CD14-positive monocyte (primary cell): Measurements from ENCODE around the gene APOBEC3F. TPM values are rescaled to one million over a fixed set of nuclear protein-coding genes. Genes with fewer than 3 reads are reported as not detected.

Experiments
- DNase-seq, 3 donors: peaks; one replicate each; pipeline ENCODE4 v3.0.0-alpha.2; 2011 to 2022
- H2AFZ ChIP-seq: 2 replicates; pipeline ENCODE4 v1.6.0; 2012; ENCODE audit warnings: mild to moderate bottlenecking, low read depth, low read length, inconsistent platforms; ENCODE audit not compliant: insufficient read depth, poor library complexity, severe bottlenecking
- H3K27ac ChIP-seq, 2 donors: 1 replicate in 1 of 2; 2 replicates in 1 of 2; pipeline ENCODE4 v1.5.1; 2012 to 2013; ENCODE audit warnings: low read length in 2 of 2, control low read depth in 1 of 2, inconsistent platforms in 1 of 2, low read depth in 1 of 2, mild to moderate bottlenecking in 1 of 2
- H3K27me3 ChIP-seq, 2 donors: one replicate each; pipeline versions ENCODE4 v1.6.0 to v1.6.1; 2011 to 2013; ENCODE audit warnings: low read length in 2 of 2; ENCODE audit not compliant: control insufficient read depth in 2 of 2, insufficient read depth in 2 of 2
- H3K36me3 ChIP-seq, 2 donors: replicated peaks in 1 of 2; 1 replicate in 1 of 2; 2 replicates in 1 of 2; pipeline versions ENCODE4 v1.5.1 to v1.6.1; 2012 to 2013; ENCODE audit warnings: low read length in 2 of 2, control low read depth in 1 of 2, inconsistent platforms in 1 of 2, mild to moderate bottlenecking in 1 of 2; ENCODE audit not compliant: insufficient read depth in 2 of 2, control insufficient read depth in 1 of 2
- H3K4me1 ChIP-seq, 2 donors: 1 replicate in 1 of 2; 2 replicates in 1 of 2; pipeline versions ENCODE4 v1.5.1 to v1.6.1; 2012 to 2013; ENCODE audit warnings: low read length in 2 of 2, control low read depth in 1 of 2, inconsistent platforms in 1 of 2, mild to moderate bottlenecking in 1 of 2, moderate library complexity in 1 of 2; ENCODE audit not compliant: insufficient read depth in 2 of 2, control insufficient read depth in 1 of 2
- H3K4me2 ChIP-seq: replicated peaks from 2 replicates; pipeline ENCODE3; 2012; ENCODE audit warnings: low read length, moderate library complexity, mild to moderate bottlenecking; ENCODE audit not compliant: poor library complexity, severe bottlenecking; ENCODE audit errors: extremely low read depth
- H3K4me3 ChIP-seq, 3 experiments: fragments of 200-600 bp in 1 of 3; sonication (generic) in 1 of 3; replicated peaks in 1 of 3; 1 replicate in 2 of 3; 2 replicates in 1 of 3; pipeline ENCODE4 v1.5.1; 2011 to 2013; ENCODE audit warnings: low read length in 3 of 3, mild to moderate bottlenecking in 3 of 3, control low read depth in 2 of 3, low read depth in 2 of 3, inconsistent platforms in 1 of 3, moderate library complexity in 1 of 3
- H3K79me2 ChIP-seq: 2 replicates; pipeline ENCODE4 v1.6.0; 2012; ENCODE audit warnings: mild to moderate bottlenecking, control low read depth, inconsistent platforms, low read length, moderate library complexity; ENCODE audit not compliant: insufficient read depth
- H3K9ac ChIP-seq: 2 replicates; pipeline ENCODE4 v1.6.0; 2017; ENCODE audit warnings: low read length, mild to moderate bottlenecking; ENCODE audit not compliant: insufficient read depth, poor library complexity, severe bottlenecking
- H3K9me3 ChIP-seq, 2 donors: replicated peaks in 1 of 2; 1 replicate in 1 of 2; 2 replicates in 1 of 2; pipeline versions ENCODE4 v1.5.1 to v1.6.1; 2012 to 2013; ENCODE audit warnings: low read length in 2 of 2, control low read depth in 1 of 2; ENCODE audit not compliant: control insufficient read depth in 1 of 2, insufficient read depth in 1 of 2
- H4K20me1 ChIP-seq: 2 replicates; pipeline ENCODE4 v1.6.0; 2012; ENCODE audit warnings: mild to moderate bottlenecking, low read length, control low read depth, moderate library complexity; ENCODE audit not compliant: insufficient read depth
- H3K27ac Mint-ChIP-seq, 7 donors: one replicate each; pipeline ENCODE4 v1.8.0; 2020; ENCODE audit warnings: mild to moderate bottlenecking in 7 of 7, mixed read lengths in 7 of 7, moderate library complexity in 6 of 7, inconsistent platforms in 2 of 7
- H3K27me3 Mint-ChIP-seq, 3 donors: one replicate each; pipeline ENCODE4 v1.8.0; 2021 to 2022; ENCODE audit warnings: low read depth in 3 of 3, mild to moderate bottlenecking in 3 of 3, mixed read lengths in 3 of 3, moderate library complexity in 3 of 3, inconsistent platforms in 1 of 3
- H3K36me3 Mint-ChIP-seq, 2 donors: one replicate each; pipeline ENCODE4 v1.8.0; 2020; ENCODE audit warnings: mixed read lengths in 2 of 2, inconsistent platforms in 1 of 2, mild to moderate bottlenecking in 1 of 2
- H3K4me1 Mint-ChIP-seq: one replicate; pipeline ENCODE4 v1.8.0; 2020; ENCODE audit warnings: mild to moderate bottlenecking, mixed read lengths
- H3K4me3 Mint-ChIP-seq, 2 donors: one replicate each; pipeline ENCODE4 v1.8.0; 2020; ENCODE audit warnings: mild to moderate bottlenecking in 2 of 2, mixed read lengths in 2 of 2, moderate library complexity in 1 of 2
- H3K9me3 Mint-ChIP-seq, 7 donors: one replicate each; pipeline ENCODE4 v1.8.0; 2020 to 2022; ENCODE audit warnings: mixed read lengths in 7 of 7, mild to moderate bottlenecking in 6 of 7, moderate library complexity in 6 of 7, inconsistent platforms in 2 of 7
- CTCF ChIP-seq: fragments of 200-600 bp; IDR thresholded peaks from one replicate; pipeline ENCODE4 v1.8.0; 2022; ENCODE audit warnings: antibody characterized with exemption, mild to moderate bottlenecking
- WGBS: methylation state at CpG from one replicate; pipeline ENCODE4 v1.1.5; 2013; ENCODE audit warnings: missing lambda C conversion rate; ENCODE audit not compliant: insufficient coverage; 5-methylcytosine and 5-hydroxymethylcytosine counted together
- intact Hi-C, 2 donors: fragments of 100-400 bp; cut with micrococcal nuclease; formaldehyde crosslinking; loops; one replicate each; pipeline versions ENCODE4 v1.15.0 to v1.15.1; 2023
- polyA plus RNA-seq, 3 donors: library from polyadenylated mRNA; depleted of rRNA in 1 of 3; unstranded in 2 of 3; stranded (reverse) in 1 of 3; fragments of 300-500 nt in 2 of 3; fragments of >200 nt in 1 of 3; fragmentation: Illumina TruSeq in 2 of 3; gene quantifications; 1 replicate in 2 of 3; 2 replicates in 1 of 3; pipeline ENCODE4 v1.2.3, GENCODE V29; 2012 to 2021

Gene APOBEC3F
- polyA plus RNA-seq, 3 donors: 4.1 to 8.0 (median 4.4) TPM

DNA sequence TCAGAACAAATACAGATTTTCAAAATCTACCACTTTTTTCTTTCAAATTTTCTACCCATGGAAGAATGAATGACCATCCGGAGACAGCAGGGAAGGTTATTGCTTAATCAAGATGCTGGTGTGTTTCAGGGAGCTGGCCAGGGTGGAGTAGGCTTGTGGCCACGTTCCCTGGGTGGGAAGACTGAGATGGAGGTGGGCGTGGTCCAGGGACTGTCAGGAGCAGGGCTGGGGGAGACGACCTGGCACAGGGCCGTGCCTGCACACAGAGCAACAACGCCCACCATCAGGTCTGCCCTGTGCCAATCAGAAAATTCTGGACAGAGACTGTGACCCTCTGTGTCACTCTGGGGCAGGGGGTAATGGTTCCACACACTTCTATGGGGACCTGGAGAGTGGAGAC lies 49.3 kb downstream of the APOBEC3F start:
- Mint-ChIP-seq H3K9me3 (no peaks in the 10 kb centered on the region), H3K4me1 (peaks cover 24% of the 10 kb centered on the region), H3K4me3 (no peak overlapping the region), H3K36me3 (peaks cover 7 to 8% of the 10 kb centered on the region in 2 donors), H3K27ac (peak overlapping the region in 2 of 7 donors; percentile 26 to 72), H3K27me3 (peaks cover 2 to 12% (median 5%) of the 10 kb centered on the region in 3 donors)
- intact Hi-C loops: no loop called here
- TF ChIP-seq CTCF: no peak
- no peak for DNase-seq
- Histone ChIP-seq H3K27me3 (no peaks in the 10 kb centered on the region), H3K4me2 (no peak overlapping the region), H3K27ac (no peak overlapping the region), H2AFZ (no peak overlapping the region), H3K9ac (no peak overlapping the region), H3K4me3 (no peak overlapping the region), H3K9me3 (no peaks in the 10 kb centered on the region), H4K20me1 (no peaks in the 10 kb centered on the region), H3K36me3 (peaks cover 0 to 8% of the 10 kb centered on the region in 2 donors), H3K79me2 (no peaks in the 10 kb centered on the region), H3K4me1 (peaks cover 9 to 17% of the 10 kb centered on the region in 2 donors)
- 90% methylated on average over 6 of the region's 6 CpGs for WGBS

DNA sequence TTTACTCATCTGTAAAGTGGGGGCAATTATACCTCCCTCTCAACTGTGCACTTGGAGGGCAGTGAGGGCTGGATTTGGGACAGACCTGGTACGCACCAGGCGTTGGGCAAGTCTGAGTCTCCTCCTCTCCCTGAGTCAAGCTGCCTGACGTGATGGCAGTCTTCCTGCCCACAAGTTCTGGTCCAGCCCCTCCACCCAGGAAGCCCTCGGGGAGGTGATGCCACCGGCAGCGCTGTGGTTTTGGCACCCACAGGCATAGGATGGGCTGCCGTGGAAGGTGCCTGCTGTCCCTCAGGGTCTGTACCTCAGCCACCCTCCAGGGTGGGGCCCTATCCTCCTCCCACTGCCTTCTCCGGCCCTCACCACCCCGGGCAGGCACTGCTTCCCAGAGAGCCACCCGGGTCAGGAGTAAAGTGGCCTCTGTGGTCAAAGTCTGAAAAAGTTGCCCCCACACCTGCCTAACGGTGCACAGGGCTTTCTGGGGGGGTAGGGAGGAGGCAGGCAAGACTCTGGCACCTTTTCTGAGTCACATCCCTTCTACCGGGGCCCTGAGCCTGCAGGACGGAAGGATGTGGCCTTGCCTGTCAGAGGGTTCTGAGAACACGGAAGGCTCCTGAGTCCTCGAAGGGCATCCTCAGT lies 49.9 kb downstream of the APOBEC3F start:
- no peak overlapping the region for H3K4me2 ChIP-seq
- peaks cover 0 to 8% of the 10 kb centered on the region in 2 donors for H3K36me3 ChIP-seq
- H3K4me3 ChIP-seq: no peak overlapping the region
- Mint-ChIP-seq H3K9me3 (no peaks in the 10 kb centered on the region), H3K4me3 (no peak overlapping the region), H3K27ac (no peak overlapping the region), H3K36me3 (peaks cover 7 to 8% of the 10 kb centered on the region in 2 donors), H3K27me3 (peaks cover 2 to 14% (median 5%) of the 10 kb centered on the region in 3 donors), H3K4me1 (peaks cover 24% of the 10 kb centered on the region)
- H3K9ac ChIP-seq: peak overlapping the region; percentile 21
- no peaks in the 10 kb centered on the region for H4K20me1 ChIP-seq
- intact Hi-C loops: no loop called here
- WGBS: 23% methylated on average over 11 of the region's 15 CpGs
- no peak overlapping the region for H2AFZ ChIP-seq
- H3K27me3 ChIP-seq: no peaks in the 10 kb centered on the region
- TF ChIP-seq CTCF: no peak
- no peak overlapping the region for H3K27ac ChIP-seq
- DNase-seq: no peak
- no peaks in the 10 kb centered on the region for H3K9me3 ChIP-seq
- no peaks in the 10 kb centered on the region for H3K79me2 ChIP-seq
- H3K4me1 ChIP-seq: peaks cover 9 to 17% of the 10 kb centered on the region in 2 donors
